CD4-positive, alpha-beta T cell (primary cell): ENCODE measurements around the gene GRID2. TPM values are rescaled to one million over a fixed set of nuclear protein-coding genes. Genes with fewer than 3 reads are reported as not detected.

ENCODE experiments used
- ATAC-seq: fragments of 200-7000 bp; cut with Tn5 transposase; one replicate; pipeline ENCODE4 v1.10.0; 2022; ENCODE audit warnings: mild to moderate bottlenecking; ENCODE audit not compliant: poor library complexity
- CTCF ChIA-PET: fragments of 350-600 bp; sonication (Branson Sonifier 250); formaldehyde crosslinking; loops from one replicate; lab custom pipeline; 2021; ENCODE audit warnings: antibody characterized with exemption, inconsistent platforms; lab: Charles Lee
- POLR2A ChIA-PET: fragments of 350-600 bp; sonication (Branson Sonifier 250); formaldehyde crosslinking; loops from one replicate; lab custom pipeline; 2021; ENCODE audit warnings: antibody characterized with exemption, inconsistent platforms; lab: Charles Lee
- DNase-seq, 14 experiments: peaks; one replicate each; pipeline ENCODE4 v3.0.0-alpha.2; 2013 to 2020; ENCODE audit warnings: mixed read lengths in 2 of 14
- H3K27ac ChIP-seq, 2 donors: one replicate each; pipeline versions ENCODE4 v1.5.1 to v1.7.0; 2013; ENCODE audit warnings: low read length in 2 of 2, low read depth in 1 of 2, mild to moderate bottlenecking in 1 of 2
- H3K27me3 ChIP-seq, 2 experiments: 1 replicate in 1 of 2; 2 replicates in 1 of 2; pipeline versions ENCODE4 v1.6.1 to v1.7.0; 2013; ENCODE audit warnings: low read length in 2 of 2, control low read depth in 1 of 2, mild to moderate bottlenecking in 1 of 2, moderate library complexity in 1 of 2; ENCODE audit not compliant: insufficient read depth in 2 of 2, control insufficient read depth in 1 of 2
- H3K36me3 ChIP-seq: one replicate; pipeline ENCODE4 v1.6.1; 2013; ENCODE audit warnings: low read length, control low read depth; ENCODE audit not compliant: insufficient read depth
- H3K4me1 ChIP-seq: one replicate; pipeline ENCODE4 v1.6.1; 2013; ENCODE audit warnings: low read length, control low read depth; ENCODE audit not compliant: insufficient read depth
- H3K4me3 ChIP-seq: one replicate; pipeline ENCODE4 v1.5.1; 2013; ENCODE audit warnings: mild to moderate bottlenecking, low read length, moderate library complexity
- H3K9me3 ChIP-seq, 2 experiments: 1 replicate in 1 of 2; 2 replicates in 1 of 2; pipeline versions ENCODE4 v1.6.1 to v1.7.0; 2013; ENCODE audit warnings: low read length in 2 of 2, mild to moderate bottlenecking in 2 of 2, control low read depth in 1 of 2, moderate library complexity in 1 of 2; ENCODE audit not compliant: control insufficient read depth in 1 of 2, insufficient read depth in 1 of 2
- H3K27ac Mint-ChIP-seq: one replicate; pipeline ENCODE4 v1.8.0; 2020; ENCODE audit warnings: mixed read lengths
- H3K27me3 Mint-ChIP-seq: one replicate; pipeline ENCODE4 v1.8.0; 2021; ENCODE audit warnings: mixed read lengths
- H3K36me3 Mint-ChIP-seq: one replicate; pipeline ENCODE4 v1.8.0; 2021; ENCODE audit warnings: low read depth, mixed read lengths
- H3K4me1 Mint-ChIP-seq: one replicate; pipeline ENCODE4 v1.8.0; 2021; ENCODE audit warnings: low read depth, mixed read lengths
- H3K4me3 Mint-ChIP-seq: one replicate; pipeline ENCODE4 v1.8.0; 2020; ENCODE audit warnings: mild to moderate bottlenecking, mixed read lengths
- H3K9me3 Mint-ChIP-seq: one replicate; pipeline ENCODE4 v1.8.0; 2020; ENCODE audit warnings: mixed read lengths
- CTCF ChIP-seq: fragments of 200-600 bp; IDR thresholded peaks from one replicate; pipeline ENCODE4 v1.8.0; 2022; ENCODE audit warnings: antibody characterized with exemption, mild to moderate bottlenecking
- intact Hi-C, 2 experiments: fragments of 100-400 bp; cut with DNase I in 1 of 2; cut with micrococcal nuclease in 1 of 2; formaldehyde crosslinking; loops; one replicate each; pipeline versions ENCODE4 v1.15.1 to v1.9.0; 2023 to 2025; cut with DNase I, micrococcal nuclease
- total RNA-seq, 174 experiments: library from RNA in 2 of 174; stranded (reverse) in 2 of 174; gene quantifications; one replicate each; pipeline ENCODE4 v1.2.3 and lab custom pipeline; 2021 to 2026

The GRID2 gene
- total RNA-seq, 2 experiments from 2014 or later = not detected

- POLR2A ChIA-PET = no interaction called here
- no peaks in the 10 kb centered on the region for H3K4me1 ChIP-seq
- H3K27me3 Mint-ChIP-seq = no peaks in the 10 kb centered on the region
- H3K27me3 ChIP-seq = no peaks in the 10 kb centered on the region
- CTCF ChIA-PET = no interaction called here
- H3K9me3 Mint-ChIP-seq = peaks cover 2% of the 10 kb centered on the region
- no peaks in the 10 kb centered on the region for H3K9me3 ChIP-seq
- no peak for DNase-seq
- H3K27ac ChIP-seq = no peak overlapping the region
- intact Hi-C loops = no loop called here
- no peaks in the 10 kb centered on the region for H3K4me1 Mint-ChIP-seq
- ATAC-seq = no peak
- H3K4me3 Mint-ChIP-seq = no peak overlapping the region
- H3K4me3 ChIP-seq = no peak overlapping the region
- H3K27ac Mint-ChIP-seq = no peak overlapping the region
- TF ChIP-seq CTCF = no peak
- H3K36me3 Mint-ChIP-seq = no peaks in the 10 kb centered on the region
- no peaks in the 10 kb centered on the region for H3K36me3 ChIP-seq
Measured at GRCh38 chr4:93061826-93062225, 758.1 kb downstream of the GRID2 start.

GRCh38 chr4:93063325-93063724 lies 759.6 kb downstream of the GRID2 start:
- Mint-ChIP-seq H3K4me1 (no peaks in the 10 kb centered on the region), H3K27ac (no peak overlapping the region), H3K9me3 (peaks cover 2% of the 10 kb centered on the region)

GRCh38 chr4:93065790-93066189 lies 762.0 kb downstream of the GRID2 start:
- H3K4me3 ChIP-seq = no peak overlapping the region
- no peaks in the 10 kb centered on the region for H3K9me3 ChIP-seq
- CTCF ChIA-PET = no interaction called here
- H3K27ac ChIP-seq = no peak overlapping the region
- H3K4me1 ChIP-seq = no peaks in the 10 kb centered on the region
- DNase-seq = no peak
- no peak overlapping the region for H3K27ac Mint-ChIP-seq
- no peak for ATAC-seq
- no peak for TF ChIP-seq CTCF
- intact Hi-C loops = no loop called here
- H3K27me3 ChIP-seq = no peaks in the 10 kb centered on the region
- no peaks in the 10 kb centered on the region for H3K36me3 ChIP-seq
- H3K4me3 Mint-ChIP-seq = no peak overlapping the region
- no peaks in the 10 kb centered on the region for H3K4me1 Mint-ChIP-seq
- POLR2A ChIA-PET = no interaction called here
- H3K36me3 Mint-ChIP-seq = no peaks in the 10 kb centered on the region
- H3K27me3 Mint-ChIP-seq = no peaks in the 10 kb centered on the region
- H3K9me3 Mint-ChIP-seq = peaks cover 2% of the 10 kb centered on the region

More at GRCh38 chr4:93063325-93063724, 759.6 kb downstream of the GRID2 start:
- H3K36me3 ChIP-seq = no peaks in the 10 kb centered on the region
- no peak overlapping the region for H3K4me3 Mint-ChIP-seq
- intact Hi-C loops = no loop called here
- H3K4me1 ChIP-seq = no peaks in the 10 kb centered on the region
- no peak for ATAC-seq
- H3K27ac ChIP-seq = no peak overlapping the region
- CTCF ChIA-PET = no interaction called here
- POLR2A ChIA-PET = no interaction called here
- no peak for DNase-seq
- no peaks in the 10 kb centered on the region for H3K9me3 ChIP-seq
- TF ChIP-seq CTCF = no peak
- H3K36me3 Mint-ChIP-seq = no peaks in the 10 kb centered on the region
- H3K4me3 ChIP-seq = no peak overlapping the region
- no peaks in the 10 kb centered on the region for H3K27me3 Mint-ChIP-seq
- no peaks in the 10 kb centered on the region for H3K27me3 ChIP-seq
